HepG2 (cell line): Measurements from ENCODE around the gene YIF1A. TPM values are rescaled to one million over a fixed set of nuclear protein-coding genes. Genes with fewer than 3 reads are reported as not detected.

Experiments
- ARNTL ChIP-seq: sonication (generic); formaldehyde crosslinking; IDR thresholded peaks from 2 replicates; pipeline ENCODE4 v1.4.0; 2020; ENCODE audit warnings: mild to moderate bottlenecking, missing genetic modification reagents
- BHLHE40 ChIP-seq: IDR thresholded peaks from 2 replicates; pipeline ENCODE4 v1.6.1; 2011; ENCODE audit warnings: low read length, improper control_type of control experiment
- BORCS8-MEF2B ChIP-seq: sonication (generic); formaldehyde crosslinking; IDR thresholded peaks from 2 replicates; pipeline ENCODE4 v1.8.0; 2022; ENCODE audit warnings: mild to moderate bottlenecking, missing genetic modification reagents
- DRAP1 ChIP-seq: IDR thresholded peaks from 2 replicates; pipeline ENCODE4 v1.6.1; 2016; ENCODE audit warnings: missing genetic modification reagents, missing compliant biosample characterization
- DZIP1 ChIP-seq: sonication (generic); formaldehyde crosslinking; IDR thresholded peaks from 2 replicates; pipeline ENCODE4 v1.5.0; 2020; ENCODE audit warnings: mild to moderate bottlenecking, missing genetic modification reagents
- FOXA1 ChIP-seq, 2 experiments: fragments of 450-650 bp in 1 of 2; sonication (generic) in 1 of 2; formaldehyde crosslinking in 1 of 2; IDR thresholded peaks; 2 replicates each; pipeline versions ENCODE4 v1.4.0 to v1.6.1; 2016 to 2020; ENCODE audit warnings: missing genetic modification reagents in 1 of 2
- IKZF5 ChIP-seq: IDR thresholded peaks from 2 replicates; pipeline ENCODE4 v1.6.1; 2018; ENCODE audit warnings: missing genetic modification reagents, mild to moderate bottlenecking, missing compliant biosample characterization
- PRDM15 ChIP-seq: sonication (generic); formaldehyde crosslinking; IDR thresholded peaks from 2 replicates; pipeline ENCODE4 v1.4.0; 2020; ENCODE audit warnings: missing genetic modification reagents
- SETDB1 ChIP-seq: sonication (generic); formaldehyde crosslinking; IDR thresholded peaks from 2 replicates; pipeline ENCODE4 v1.5.1; 2020; ENCODE audit warnings: missing genetic modification reagents, mild to moderate bottlenecking, borderline replicate concordance
- TEF ChIP-seq: sonication (generic); formaldehyde crosslinking; IDR thresholded peaks from 2 replicates; pipeline ENCODE4 v1.5.0; 2020; ENCODE audit warnings: missing genetic modification reagents
- ZBTB43 ChIP-seq: sonication (generic); formaldehyde crosslinking; conservative IDR thresholded peaks from 2 replicates; pipeline ENCODE4 v1.4.0; 2020; ENCODE audit warnings: missing genetic modification reagents
- ZNF124 ChIP-seq: sonication (generic); formaldehyde crosslinking; IDR thresholded peaks from 2 replicates; pipeline ENCODE4 v1.4.0; 2020; ENCODE audit warnings: missing genetic modification reagents
- ZNF234 ChIP-seq: sonication (generic); formaldehyde crosslinking; conservative IDR thresholded peaks from 2 replicates; pipeline ENCODE4 v1.5.1; 2020; ENCODE audit warnings: mild to moderate bottlenecking, missing genetic modification reagents
- ZNF274 ChIP-seq: sonication (generic); formaldehyde crosslinking; IDR thresholded peaks from 2 replicates; pipeline ENCODE4 v1.5.1; 2020; ENCODE audit warnings: mild to moderate bottlenecking, missing genetic modification reagents
- ZNF468 ChIP-seq: sonication (generic); formaldehyde crosslinking; IDR thresholded peaks from 2 replicates; pipeline ENCODE4 v1.8.0; 2022; ENCODE audit warnings: mild to moderate bottlenecking, moderate library complexity, missing genetic modification reagents
- ZNF510 ChIP-seq: sonication (generic); formaldehyde crosslinking; IDR thresholded peaks from 2 replicates; pipeline ENCODE4 v1.4.0; 2020; ENCODE audit warnings: low read depth, mild to moderate bottlenecking, missing genetic modification reagents
- ZNF547 ChIP-seq: sonication (generic); formaldehyde crosslinking; IDR thresholded peaks from 2 replicates; pipeline ENCODE4 v1.5.1; 2020; ENCODE audit warnings: mild to moderate bottlenecking, missing genetic modification reagents
- ZNF567 ChIP-seq: sonication (generic); formaldehyde crosslinking; IDR thresholded peaks from 2 replicates; pipeline ENCODE4 v1.8.1; 2023; ENCODE audit warnings: mild to moderate bottlenecking, missing genetic modification reagents, borderline replicate concordance
- ZNF589 ChIP-seq: sonication (generic); formaldehyde crosslinking; conservative IDR thresholded peaks from 2 replicates; pipeline ENCODE4 v1.8.0; 2022; ENCODE audit warnings: mild to moderate bottlenecking, moderate library complexity, missing genetic modification reagents
- ZNF614 ChIP-seq: IDR thresholded peaks from 2 replicates; pipeline ENCODE4 v1.6.1; 2018; ENCODE audit warnings: missing biosample characterization, missing genetic modification reagents, inconsistent platforms, borderline replicate concordance
- polyA plus RNA-seq, 8 experiments: library from polyadenylated mRNA; depleted of rRNA in 3 of 8; stranded (reverse) in 7 of 8; unstranded in 1 of 8; fragments of >200 nt; fragmentation: Illumina TruSeq in 4 of 8; extraction: Trizol in 4 of 8; gene quantifications; 2 replicates each; pipeline versions ENCODE4 v1.2.1 to v1.2.3, GENCODE V29; 2011 to 2016; ENCODE audit warnings: low read depth in 4 of 8, missing spikeins in 1 of 8, mixed read lengths in 1 of 8; ENCODE audit not compliant: insufficient read depth in 1 of 8
- total RNA-seq, 5 experiments: library from RNA; depleted of rRNA; stranded (reverse); fragments of >200 nt; fragmentation: Illumina TruSeq; extraction: Trizol; gene quantifications; 2 replicates each; pipeline ENCODE4 v1.2.3, GENCODE V29; 2016; ENCODE audit warnings: low read depth in 1 of 5

YIF1A gene
- total and polyA plus RNA-seq, 2 of the 13 experiments (the other 11 are each of a cell fraction or from before 2014, with no cell fraction given): 133 to 145 TPM

GRCh38 chr11:66311965-66312548, 23.1 kb upstream of the YIF1A start (continued):
- TF ChIP-seq ZBTB43 (CRISPR knock-in tag): no peak
- TF ChIP-seq PRDM15 (CRISPR knock-in tag): no peak
- no peak for TF ChIP-seq FOXA1 (IDR thresholded peaks at IDR 0.05)
- no peak for TF ChIP-seq FOXA1 (CRISPR knock-in tag; IDR thresholded peaks at IDR 0.05)
- no peak for TF ChIP-seq DZIP1 (CRISPR knock-in tag)
- no peak for TF ChIP-seq ZNF234 (CRISPR knock-in tag)
- TF ChIP-seq ZNF567 (CRISPR knock-in tag): no peak; the same call in 1 of the 2 replicates
- TF ChIP-seq DRAP1: peak; percentile 80
- TF ChIP-seq ZNF614 (CRISPR knock-in tag): 0 out of 2 replicates have a peak, but pooled peaks have one; percentile 15
- TF ChIP-seq ZNF547 (CRISPR knock-in tag): no peak; the same call in 1 of the 2 replicates
- TF ChIP-seq SETDB1 (CRISPR knock-in tag): no peak
- TF ChIP-seq ZNF124 (CRISPR knock-in tag): no peak; the same call in 1 of the 2 replicates
- TF ChIP-seq ZNF589 (CRISPR knock-in tag): no peak
- TF ChIP-seq ARNTL (CRISPR knock-in tag): peak; percentile 62; the same call in 1 of the 2 replicates
- no peak for TF ChIP-seq ZNF468 (CRISPR knock-in tag)
- TF ChIP-seq IKZF5: peak; percentile 76
- peak; percentile 24; the same call in 1 of the 2 replicates for TF ChIP-seq BORCS8-MEF2B (CRISPR knock-in tag)
- no peak for TF ChIP-seq BHLHE40
- TF ChIP-seq TEF (CRISPR knock-in tag): no peak
- no peak for TF ChIP-seq ZNF274
- peak; percentile 89 for TF ChIP-seq ZNF510 (CRISPR knock-in tag)
